ENCODE measurements around the gene TIMM10B. TPM values are rescaled to one million over a fixed set of nuclear protein-coding genes. Genes with fewer than 3 reads are reported as not detected.

TIMM10B gene
- total RNA-seq, 1 experiment from 2014 or later: 21.4 TPM

Other genes starting within 250 kb of the TIMM10B start
- 10.9 and 14.0 TPM in 2 replicates for gene FHIP1B, start 246.9 kb upstream of the TIMM10B start, total RNA-seq (2014; rRNA removed; shearing (Covaris generic); ENCODE audit: low replicate concordance)
- not detected in 2 replicates for gene CNGA4, start 242.4 kb upstream of the TIMM10B start, total RNA-seq (2014; rRNA removed; shearing (Covaris generic); ENCODE audit: low replicate concordance)
- gene CCKBR, start 221.7 kb upstream of the TIMM10B start, total RNA-seq (2014; rRNA removed; shearing (Covaris generic); ENCODE audit: low replicate concordance): not detected in 2 replicates
- 278 and 342 TPM in 2 replicates for gene CAVIN3, start 161.0 kb upstream of the TIMM10B start, total RNA-seq (2014; rRNA removed; shearing (Covaris generic); ENCODE audit: low replicate concordance)
- 13.0 and 14.9 TPM in 2 replicates for gene SMPD1, start 91.0 kb upstream of the TIMM10B start, total RNA-seq (2014; rRNA removed; shearing (Covaris generic); ENCODE audit: low replicate concordance)
- gene APBB1, start 62.4 kb upstream of the TIMM10B start, total RNA-seq (2014; rRNA removed; shearing (Covaris generic); ENCODE audit: low replicate concordance): 9.2 and 19.4 TPM in 2 replicates
- gene HPX, start 40.5 kb upstream of the TIMM10B start, total RNA-seq (2014; rRNA removed; shearing (Covaris generic); ENCODE audit: low replicate concordance): 9.0 TPM in 1 of 2 replicates, not detected in the other
- 11.8 and 21.1 TPM in 2 replicates for gene TRIM3, start 7.6 kb upstream of the TIMM10B start, total RNA-seq (2014; rRNA removed; shearing (Covaris generic); ENCODE audit: low replicate concordance)
- gene ARFIP2, start 170 bp upstream of the TIMM10B start, total RNA-seq (2014; rRNA removed; shearing (Covaris generic); ENCODE audit: low replicate concordance): 30.5 and 48.2 TPM in 2 replicates
- 3.1 and 6.7 TPM in 2 replicates for gene DNHD1, start 15.8 kb downstream of the TIMM10B start, total RNA-seq (2014; rRNA removed; shearing (Covaris generic); ENCODE audit: low replicate concordance)
- gene RRP8, start 122.1 kb downstream of the TIMM10B start, total RNA-seq (2014; rRNA removed; shearing (Covaris generic); ENCODE audit: low replicate concordance): 17.5 and 31.2 TPM in 2 replicates
- 134 and 153 TPM in 2 replicates for gene ILK, start 122.3 kb downstream of the TIMM10B start, total RNA-seq (2014; rRNA removed; shearing (Covaris generic); ENCODE audit: low replicate concordance)
- gene TAF10, start 130.7 kb downstream of the TIMM10B start, total RNA-seq (2014; rRNA removed; shearing (Covaris generic); ENCODE audit: low replicate concordance): 35.0 and 69.0 TPM in 2 replicates
- 17.4 and 30.0 TPM in 2 replicates for gene TPP1, start 137.9 kb downstream of the TIMM10B start, total RNA-seq (2014; rRNA removed; shearing (Covaris generic); ENCODE audit: low replicate concordance)
- gene DCHS1, start 174.3 kb downstream of the TIMM10B start, total RNA-seq (2014; rRNA removed; shearing (Covaris generic); ENCODE audit: low replicate concordance): 0.03 TPM in 1 of 2 replicates, not detected in the other
- 118 and 460 TPM in 2 replicates for gene MRPL17, start 201.8 kb downstream of the TIMM10B start, total RNA-seq (2014; rRNA removed; shearing (Covaris generic); ENCODE audit: low replicate concordance)

All from Caki2 (cell line).